CD4-positive, alpha-beta T cell treated with Interleukin-6 for 4 hours (primary cell): ENCODE results near the gene MRPL52.
"Not testable (repeated sequence)": the region's sequence is repeated elsewhere in the genome, so short reads cannot be mapped to it uniquely, and the experiment has no call there.

Experiments
- DNase-seq: peaks from one replicate; pipeline ENCODE4 v3.0.0-alpha.2; 2020; ENCODE audit warnings: mixed read lengths

MRPL52 gene

GRCh38 chr14:22841311-22841710 is 11.6 kb downstream of the MRPL52 start:
- DNase-seq, result no peak

DNA sequence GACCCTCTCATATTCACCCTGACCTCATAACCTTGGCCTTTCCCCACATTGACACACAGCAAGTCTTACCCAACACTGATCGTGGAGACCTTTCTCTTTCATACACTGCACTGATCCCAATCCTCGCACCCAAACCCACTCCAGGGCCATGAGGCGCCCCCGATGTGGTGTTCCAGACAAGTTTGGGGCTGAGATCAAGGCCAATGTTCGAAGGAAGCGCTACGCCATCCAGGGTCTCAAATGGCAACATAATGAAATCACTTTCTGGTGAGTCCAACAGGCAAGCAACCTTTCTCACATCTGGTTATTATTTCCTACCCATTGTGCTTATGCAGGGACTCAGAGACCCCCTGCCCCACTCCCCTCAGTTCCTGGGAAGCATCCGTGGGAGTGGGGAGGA is 12.1 kb downstream of the MRPL52 start:
- no peak for DNase-seq

DNA sequence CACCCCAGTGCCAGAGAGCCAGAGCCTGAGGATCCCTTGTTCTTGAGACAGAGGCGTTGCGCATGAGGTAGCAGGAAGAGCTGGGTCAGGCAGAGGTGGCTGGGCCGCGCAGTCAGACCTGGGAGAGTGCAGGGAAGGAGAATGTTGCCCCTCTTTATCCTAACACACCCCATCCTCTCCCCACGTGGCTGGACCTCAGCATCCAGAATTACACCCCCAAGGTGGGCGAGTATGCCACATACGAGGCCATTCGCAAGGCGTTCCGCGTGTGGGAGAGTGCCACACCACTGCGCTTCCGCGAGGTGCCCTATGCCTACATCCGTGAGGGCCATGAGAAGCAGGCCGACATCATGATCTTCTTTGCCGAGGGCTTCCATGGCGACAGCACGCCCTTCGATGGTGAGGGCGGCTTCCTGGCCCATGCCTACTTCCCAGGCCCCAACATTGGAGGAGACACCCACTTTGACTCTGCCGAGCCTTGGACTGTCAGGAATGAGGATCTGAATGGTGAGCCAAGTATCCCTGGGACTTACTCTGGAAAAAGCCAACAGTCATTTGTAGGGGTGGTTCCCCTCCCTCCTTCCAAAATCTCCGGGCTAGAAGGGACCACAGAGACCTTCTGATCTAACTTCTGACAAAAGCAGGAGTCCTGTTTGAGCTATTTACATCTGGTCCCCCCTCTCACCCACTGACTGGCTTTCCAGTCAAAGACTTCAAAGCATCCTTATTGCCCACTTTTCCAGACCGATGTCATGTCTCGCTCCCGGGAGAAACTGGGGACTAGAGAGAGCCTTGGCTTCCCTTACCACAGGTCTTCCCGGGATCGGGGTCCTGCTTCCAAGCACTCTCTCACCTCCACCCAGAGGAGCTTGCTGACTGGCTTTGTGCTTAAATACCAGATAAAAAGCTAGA is 12.8 kb downstream of the MRPL52 start:
- DNase-seq, result no peak

DNA sequence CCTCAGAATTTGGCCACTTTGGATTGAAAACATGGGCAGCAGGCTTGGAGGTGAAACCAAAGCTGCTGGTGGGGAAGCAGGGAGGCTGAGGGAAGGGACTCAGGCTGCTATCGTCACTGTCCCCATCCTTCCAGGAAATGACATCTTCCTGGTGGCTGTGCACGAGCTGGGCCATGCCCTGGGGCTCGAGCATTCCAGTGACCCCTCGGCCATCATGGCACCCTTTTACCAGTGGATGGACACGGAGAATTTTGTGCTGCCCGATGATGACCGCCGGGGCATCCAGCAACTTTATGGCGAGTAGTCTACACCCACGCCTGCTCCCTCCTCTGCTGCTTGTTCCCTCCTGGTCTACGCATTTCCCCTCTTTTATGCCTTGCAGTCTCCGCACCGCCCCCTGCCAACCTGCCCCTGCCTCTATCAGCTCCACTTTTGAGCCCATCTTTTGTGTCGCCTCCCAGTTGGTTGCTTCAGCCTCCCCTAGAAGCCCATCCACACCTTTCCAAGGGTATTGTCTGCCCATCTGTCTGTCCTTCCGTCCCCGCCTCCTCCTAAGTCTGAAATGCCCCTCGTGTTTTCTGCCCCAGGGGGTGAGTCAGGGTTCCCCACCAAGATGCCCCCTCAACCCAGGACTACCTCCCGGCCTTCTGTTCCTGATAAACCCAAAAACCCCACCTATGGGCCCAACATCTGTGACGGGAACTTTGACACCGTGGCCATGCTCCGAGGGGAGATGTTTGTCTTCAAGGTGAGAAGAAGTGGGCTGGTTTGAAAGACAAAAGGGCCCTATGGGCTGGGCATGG is 13.6 kb downstream of the MRPL52 start:
- no peak for DNase-seq

DNA sequence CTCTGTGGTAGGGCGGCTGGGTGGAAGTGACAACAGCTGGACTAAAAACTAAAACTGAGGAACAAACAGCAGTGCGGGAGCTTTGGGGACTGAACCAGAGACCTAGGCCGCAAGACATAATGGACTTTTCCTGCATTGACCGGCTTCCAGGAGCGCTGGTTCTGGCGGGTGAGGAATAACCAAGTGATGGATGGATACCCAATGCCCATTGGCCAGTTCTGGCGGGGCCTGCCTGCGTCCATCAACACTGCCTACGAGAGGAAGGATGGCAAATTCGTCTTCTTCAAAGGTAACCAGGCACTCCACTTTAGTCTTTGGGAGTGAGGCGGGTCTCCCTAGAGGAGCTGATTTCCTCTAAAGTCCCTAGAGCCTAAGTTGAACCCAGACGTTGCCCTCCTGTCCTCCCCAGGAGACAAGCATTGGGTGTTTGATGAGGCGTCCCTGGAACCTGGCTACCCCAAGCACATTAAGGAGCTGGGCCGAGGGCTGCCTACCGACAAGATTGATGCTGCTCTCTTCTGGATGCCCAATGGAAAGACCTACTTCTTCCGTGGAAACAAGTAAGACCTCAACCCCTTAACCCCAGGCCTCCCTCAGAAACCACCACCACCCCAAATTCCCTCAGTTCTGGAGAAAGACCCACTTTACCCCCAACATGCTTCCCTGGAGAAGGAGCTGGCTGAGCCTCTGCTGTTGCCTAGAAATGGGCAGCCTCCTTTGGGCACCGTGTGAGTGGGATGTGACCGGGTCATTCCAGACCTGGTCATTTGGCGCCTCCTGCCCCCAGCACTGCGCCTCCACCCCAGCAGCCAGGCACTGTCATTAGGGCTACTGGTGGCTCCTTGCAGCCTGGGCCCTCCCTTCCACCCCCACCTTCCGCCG is 14.8 kb downstream of the MRPL52 start:
- DNase-seq, result no peak

- DNase-seq, result no peak
These were observed 15.4 kb downstream of the MRPL52 start for GRCh38 chr14:22845103-22845394.

- no peak for DNase-seq
These were observed 16.3 kb downstream of the MRPL52 start for GRCh38 chr14:22845821-22846625.

DNA sequence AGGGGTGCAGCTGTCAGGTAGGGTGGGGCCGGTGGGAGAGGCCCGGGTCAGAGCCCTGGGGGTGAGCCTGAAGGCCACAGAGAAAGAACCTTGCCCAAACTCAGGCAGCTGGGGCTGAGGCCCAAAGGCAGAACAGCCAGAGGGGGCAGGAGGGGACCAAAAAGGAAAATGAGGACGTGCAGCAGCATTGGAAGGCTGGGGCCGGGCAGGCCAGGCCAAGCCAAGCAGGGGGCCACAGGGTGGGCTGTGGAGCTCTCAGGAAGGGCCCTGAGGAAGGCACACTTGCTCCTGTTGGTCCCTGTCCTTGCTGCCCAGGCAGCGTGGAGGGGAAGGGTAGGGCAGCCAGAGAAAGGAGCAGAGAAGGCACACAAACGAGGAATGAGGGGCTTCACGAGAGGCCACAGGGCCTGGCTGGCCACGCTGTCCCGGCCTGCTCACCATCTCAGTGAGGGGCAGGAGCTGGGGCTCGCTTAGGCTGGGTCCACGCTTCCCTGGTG is 17.2 kb downstream of the MRPL52 start:
- no peak for DNase-seq

- DNase-seq, result no peak
These were observed 18.1 kb downstream of the MRPL52 start for GRCh38 chr14:22847661-22848341.

- DNase-seq, result no peak
These were observed 18.9 kb downstream of the MRPL52 start for GRCh38 chr14:22848351-22849164.

- DNase-seq, result no peak
These were observed 19.6 kb downstream of the MRPL52 start for GRCh38 chr14:22849212-22849819.

DNA sequence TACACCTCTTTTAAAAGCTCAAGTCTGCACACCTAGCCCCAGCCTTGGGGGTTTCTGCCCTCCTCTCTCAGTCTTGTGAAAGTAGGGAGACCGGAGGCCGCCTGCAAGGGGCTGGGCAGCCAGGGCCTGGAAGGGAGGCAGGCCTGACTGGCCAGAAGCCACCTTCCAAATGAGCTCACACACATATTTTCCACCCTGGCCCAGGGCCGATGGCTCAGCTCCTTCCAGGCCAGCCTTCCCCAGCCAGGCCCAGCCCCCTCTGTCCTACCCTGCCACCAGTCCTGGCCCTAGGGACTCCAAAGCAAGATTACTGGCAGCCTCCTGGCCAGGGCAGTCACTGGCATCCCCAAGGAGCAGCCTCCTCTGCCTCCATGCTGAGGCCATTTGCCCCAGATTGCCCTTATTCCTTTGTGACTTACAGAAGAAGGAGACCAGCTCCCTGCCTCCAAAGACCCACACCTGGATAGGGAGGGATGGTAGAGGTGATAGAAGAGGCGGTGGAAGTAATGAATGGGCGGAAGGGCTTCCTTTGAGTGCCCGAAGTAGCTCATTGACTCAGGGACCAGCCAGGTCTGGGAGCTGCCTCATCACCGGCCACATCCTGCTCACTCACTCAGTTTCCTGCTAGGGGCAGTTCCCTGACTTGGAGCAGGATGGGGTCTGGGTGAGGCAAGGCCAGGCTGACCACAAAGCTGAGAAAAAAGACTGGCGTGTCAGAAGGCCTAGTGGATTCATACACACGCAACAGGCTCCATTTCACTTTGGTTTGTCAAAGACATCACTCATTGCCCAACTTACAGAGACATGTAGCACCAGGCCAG is 21.5 kb downstream of the MRPL52 start:
- no peak for DNase-seq

- not testable (repeated sequence) for DNase-seq
These were observed 22.5 kb downstream of the MRPL52 start for GRCh38 chr14:22852178-22852577.

GRCh38 chr14:22852599-22852939 is 22.9 kb downstream of the MRPL52 start:
- no peak for DNase-seq

GRCh38 chr14:22852940-22853767 is 23.5 kb downstream of the MRPL52 start:
- DNase-seq, result peak; percentile 90

GRCh38 chr14:22854296-22854695 is 24.6 kb downstream of the MRPL52 start:
- DNase-seq, result not testable (repeated sequence)

DNA sequence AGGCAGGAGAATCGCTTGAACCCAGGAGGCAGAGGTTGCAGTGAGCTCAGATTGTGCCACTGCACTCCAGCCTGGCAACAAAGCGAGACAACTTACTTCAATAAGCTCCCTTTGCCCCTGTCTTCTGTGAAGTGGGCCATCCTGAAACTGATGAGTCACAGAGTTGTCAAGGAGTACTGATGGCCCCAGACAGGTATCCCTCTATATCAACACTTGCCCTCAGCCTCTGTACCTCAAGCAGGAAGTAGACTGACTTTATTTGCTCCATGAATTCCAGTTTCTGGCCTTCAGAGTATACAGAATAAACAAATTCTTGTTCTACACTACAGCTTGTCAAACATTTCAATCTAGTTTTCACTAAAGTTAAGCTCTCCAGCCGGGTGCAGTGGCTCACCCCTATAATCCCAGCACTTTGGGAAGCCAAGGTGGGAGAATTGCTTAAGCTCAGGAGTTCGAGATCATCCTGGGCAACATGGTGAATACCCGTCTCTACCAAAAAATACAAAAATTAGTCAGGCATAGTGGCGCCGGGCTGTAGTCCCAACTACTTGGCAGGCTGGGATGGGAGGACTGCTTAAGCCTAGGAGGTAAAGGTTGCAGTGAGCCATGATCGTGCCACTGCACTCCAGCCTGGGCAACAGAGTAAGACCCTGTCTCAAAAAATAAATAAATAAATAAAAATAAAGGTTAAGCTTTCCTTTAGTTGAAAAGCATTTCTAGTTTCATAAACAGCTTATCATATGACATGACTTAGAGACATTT is 25.5 kb downstream of the MRPL52 start:
- DNase-seq, result no peak

DNA sequence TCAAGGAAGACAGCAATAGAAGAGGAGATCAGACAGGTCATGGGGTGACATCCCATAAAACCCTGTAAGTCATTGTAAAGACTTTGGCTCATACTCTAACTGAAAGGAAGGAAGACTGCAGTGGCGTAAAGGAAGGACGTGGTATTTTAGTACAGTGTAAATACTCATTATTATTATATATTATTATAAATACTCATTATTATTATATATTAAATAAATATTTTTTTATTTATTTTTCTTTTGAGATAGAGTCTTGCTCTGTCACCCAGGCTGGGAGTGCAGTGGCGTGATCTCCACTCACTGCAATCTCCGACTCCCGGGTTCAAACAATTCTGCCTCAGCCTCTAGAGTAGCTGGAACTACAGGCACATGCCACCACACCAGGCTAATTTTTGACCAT is 26.7 kb downstream of the MRPL52 start:
- no peak for DNase-seq
